Mucosa of stomach (tissue), 1 donor: ENCODE measurements around the gene CAMTA1.
A peak's percentile ranks its signal among the peaks of the same experiment; 100 is the strongest.
"Not testable (repeated sequence)": the region's sequence is repeated elsewhere in the genome, so short reads cannot be mapped to it uniquely, and the experiment has no call there.

Source experiments
- H3K27me3 ChIP-seq: one replicate; pipeline ENCODE4 v1.7.0; 2013; ENCODE audit warnings: mild to moderate bottlenecking, low read length; ENCODE audit not compliant: control insufficient read depth, insufficient read depth
- H3K36me3 ChIP-seq: one replicate; pipeline ENCODE4 v1.7.0; 2013; ENCODE audit warnings: low read length; ENCODE audit not compliant: control insufficient read depth, insufficient read depth
- H3K4me1 ChIP-seq: one replicate; pipeline ENCODE4 v1.7.0; 2013; ENCODE audit warnings: mild to moderate bottlenecking, low read length; ENCODE audit not compliant: control insufficient read depth, insufficient read depth
- H3K4me3 ChIP-seq: one replicate; pipeline ENCODE4 v1.7.0; 2013; ENCODE audit warnings: low read length
- H3K9ac ChIP-seq: one replicate; pipeline ENCODE4 v1.7.0; 2013; ENCODE audit warnings: mild to moderate bottlenecking, low read length, moderate library complexity
- H3K9me3 ChIP-seq: one replicate; pipeline ENCODE4 v1.7.0; 2013; ENCODE audit warnings: mild to moderate bottlenecking, low read length, moderate library complexity; ENCODE audit not compliant: control insufficient read depth
- donor health status: Pancreatic carcinoma.

Gene CAMTA1

DNA sequence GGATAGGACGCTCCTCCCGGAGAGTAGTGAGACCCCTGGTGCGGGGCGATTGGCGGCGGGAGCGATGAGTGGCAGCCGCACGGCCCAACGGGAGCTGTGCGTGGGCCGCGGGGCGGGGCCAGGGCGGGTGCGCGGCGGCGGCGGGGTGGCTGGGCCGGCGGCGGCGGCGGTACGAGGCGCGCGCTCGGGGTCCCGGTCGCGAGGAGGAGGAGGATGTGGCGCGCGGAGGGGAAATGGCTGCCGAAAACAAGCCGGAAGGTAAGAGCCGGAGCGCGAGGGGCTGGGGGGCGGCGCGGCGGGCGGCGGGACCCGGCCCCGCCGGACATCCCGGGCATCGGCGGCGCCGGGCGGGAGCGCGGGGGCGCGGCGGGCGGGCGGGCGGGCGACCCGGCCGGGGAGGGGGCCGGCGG is at the start of gene CAMTA1:
TSS of gene CAMTA1 (plus strand) at position 137 of the 410 bp plus-strand sequence. CDS start at position 214, 77 bp downstream.
- no peaks in the 10 kb centered on the region for H3K36me3 ChIP-seq
- peak within 1 kb of the TSS; percentile 46 for H3K4me3 ChIP-seq
- H3K9ac ChIP-seq, result peak within 1 kb of the TSS; percentile 84
- H3K4me1 ChIP-seq, result peaks cover 8% of the 10 kb centered on the region
- no peaks in the 10 kb centered on the region for H3K9me3 ChIP-seq
- no peaks in the 10 kb centered on the region for H3K27me3 ChIP-seq

DNA sequence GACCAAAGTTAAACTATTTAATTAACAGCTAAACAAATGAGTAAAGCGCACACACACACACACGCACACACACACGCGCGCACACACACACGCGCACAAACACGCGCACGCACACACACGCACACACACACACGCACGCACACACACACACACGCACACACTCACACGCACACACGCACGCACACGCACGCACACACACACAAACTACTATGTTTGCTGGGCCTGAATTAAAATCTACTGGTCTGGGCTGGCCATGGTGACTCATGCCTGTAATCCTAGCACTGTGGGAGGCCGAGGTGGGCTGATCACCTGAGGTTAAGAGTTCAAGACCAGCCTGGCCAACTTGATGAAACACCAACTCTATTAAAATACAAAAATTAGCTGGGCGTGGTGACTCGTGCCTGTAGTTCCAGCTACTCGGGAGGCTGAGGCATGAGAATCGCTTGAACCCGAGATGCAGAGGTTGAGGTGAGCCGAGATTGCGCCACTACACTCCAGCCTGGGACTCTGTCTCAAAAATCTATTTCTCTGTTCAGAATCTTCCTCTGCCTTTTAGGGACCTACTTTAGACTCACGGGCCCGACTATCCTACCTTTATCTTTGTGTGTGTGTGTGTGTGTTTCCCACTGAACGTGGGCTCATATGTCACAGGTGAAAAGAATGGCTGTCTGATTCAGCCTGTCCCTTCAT is 46.1 kb upstream of the CAMTA1 start:
- no peaks in the 10 kb centered on the region for H3K9me3 ChIP-seq
- no peaks in the 10 kb centered on the region for H3K36me3 ChIP-seq
- H3K4me1 ChIP-seq, result peaks cover 11% of the 10 kb centered on the region
- H3K27me3 ChIP-seq, result no peaks in the 10 kb centered on the region
- no peak overlapping the region for H3K9ac ChIP-seq
- no peak overlapping the region for H3K4me3 ChIP-seq

DNA sequence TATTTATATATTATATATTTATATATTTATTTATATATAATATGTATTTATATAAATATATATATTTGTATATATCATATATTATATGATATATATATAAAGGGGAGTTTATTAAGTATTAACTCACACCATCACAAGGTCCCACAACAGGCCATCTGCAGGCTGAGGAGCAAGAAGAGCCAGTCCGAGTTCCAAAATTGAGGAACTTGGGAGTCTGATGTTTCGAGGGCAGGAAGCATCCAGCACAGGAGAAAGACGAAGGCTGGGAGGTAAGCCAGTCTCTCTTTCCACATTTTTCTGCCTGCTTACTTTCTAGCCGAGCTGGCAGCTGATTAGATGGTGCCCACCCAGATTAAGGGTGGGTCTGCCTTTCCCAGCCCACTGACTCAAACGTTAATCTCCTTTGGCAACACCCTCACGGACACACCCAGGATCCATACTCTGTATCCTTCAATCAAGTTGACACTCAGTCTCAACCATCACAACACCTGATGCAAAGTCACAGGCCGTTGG is 42.5 kb upstream of the CAMTA1 start:
- H3K27me3 ChIP-seq, H3K4me3 ChIP-seq, H3K9me3 ChIP-seq, H3K36me3 ChIP-seq, H3K9ac ChIP-seq: not testable (repeated sequence)
- peaks cover 11% of the 10 kb centered on the region for H3K4me1 ChIP-seq

DNA sequence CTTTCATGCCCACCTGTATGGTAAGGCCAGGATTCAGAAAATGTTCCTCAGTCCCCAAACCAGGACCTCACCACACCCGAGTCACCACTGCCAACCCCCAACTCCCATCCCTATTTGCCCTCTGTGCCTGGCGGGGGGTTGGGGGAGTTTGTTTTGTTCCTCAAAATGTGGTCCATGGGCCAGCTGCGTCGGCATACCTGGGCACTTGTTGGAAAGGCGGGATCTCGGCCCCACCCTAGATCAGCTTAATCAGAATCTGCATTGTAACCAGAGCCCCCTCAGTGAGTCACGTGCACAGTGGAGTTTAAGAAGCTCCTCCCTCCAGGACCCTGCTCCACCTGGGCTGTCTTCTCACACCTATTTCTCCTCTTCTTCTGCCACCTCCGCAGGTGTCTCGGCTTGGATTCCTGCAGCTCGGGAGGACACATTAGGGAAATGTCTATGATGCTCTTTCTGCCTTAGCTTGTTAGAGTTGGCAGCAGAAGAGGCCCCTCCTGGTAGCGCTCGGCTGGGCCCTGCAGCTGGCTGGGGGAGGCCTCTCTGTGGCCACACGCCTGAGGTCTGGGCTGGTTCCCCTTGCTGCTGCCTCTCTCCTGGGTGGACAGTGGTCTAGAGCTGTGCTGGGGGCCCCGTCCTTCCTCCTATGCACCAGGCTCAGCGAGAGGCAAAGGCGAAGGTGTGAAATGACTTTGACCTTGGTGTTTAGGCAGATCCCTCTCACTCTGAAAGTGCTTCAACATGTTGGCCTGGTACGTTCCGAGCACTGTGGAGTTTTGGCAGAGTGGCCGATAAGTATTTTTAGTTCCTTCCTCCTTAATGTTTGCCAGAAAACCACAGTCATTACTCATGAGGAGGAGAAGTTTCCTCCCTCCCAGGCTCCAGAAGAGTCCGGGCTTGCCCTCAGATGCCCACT is 41.8 kb upstream of the CAMTA1 start:
- no peak overlapping the region for H3K9ac ChIP-seq
- no peaks in the 10 kb centered on the region for H3K36me3 ChIP-seq
- H3K4me1 ChIP-seq, result peaks cover 11% of the 10 kb centered on the region
- H3K9me3 ChIP-seq, result no peaks in the 10 kb centered on the region
- no peaks in the 10 kb centered on the region for H3K27me3 ChIP-seq
- H3K4me3 ChIP-seq, result no peak overlapping the region

- Histone ChIP-seq H3K9me3 (no peaks in the 10 kb centered on the region), H3K9ac (no peak overlapping the region), H3K4me1 (peaks cover 11% of the 10 kb centered on the region), H3K36me3 (no peaks in the 10 kb centered on the region), H3K4me3 (no peak overlapping the region), H3K27me3 (no peaks in the 10 kb centered on the region)
These were observed 40.2 kb upstream of the CAMTA1 start for GRCh38 chr1:6745073-6745472.

GRCh38 chr1:6747674-6748073 is 37.6 kb upstream of the CAMTA1 start:
- Histone ChIP-seq H3K27me3 (no peaks in the 10 kb centered on the region), H3K36me3 (no peaks in the 10 kb centered on the region), H3K9me3 (no peaks in the 10 kb centered on the region), H3K4me1 (peaks cover 11% of the 10 kb centered on the region), H3K4me3 (no peak overlapping the region), H3K9ac (no peak overlapping the region)

DNA sequence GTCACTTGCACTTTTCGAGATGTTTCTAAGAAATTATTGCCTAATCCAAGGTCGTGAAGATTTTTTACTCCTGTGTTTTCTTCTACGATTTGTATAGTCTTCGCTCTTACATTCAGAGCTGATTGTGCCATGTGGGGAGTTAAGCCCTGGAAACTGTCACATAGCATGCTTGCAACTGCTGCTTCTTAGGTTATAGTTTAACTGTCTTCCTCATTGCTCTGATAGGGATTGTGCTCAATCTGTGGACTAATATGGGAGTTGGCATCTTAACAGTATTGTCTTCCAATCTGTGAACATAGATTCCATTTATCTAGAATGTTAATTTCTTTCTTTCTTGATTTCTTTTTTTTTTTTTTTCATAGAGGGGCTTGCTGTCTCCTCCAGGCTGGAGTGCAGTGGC is 34.8 kb upstream of the CAMTA1 start:
- H3K27me3 ChIP-seq, result no peaks in the 10 kb centered on the region
- no peak overlapping the region for H3K9ac ChIP-seq
- no peaks in the 10 kb centered on the region for H3K9me3 ChIP-seq
- H3K4me3 ChIP-seq, result no peak overlapping the region
- H3K4me1 ChIP-seq, result no peaks in the 10 kb centered on the region
- H3K36me3 ChIP-seq, result no peaks in the 10 kb centered on the region

GRCh38 chr1:6753320-6754140 is 31.7 kb upstream of the CAMTA1 start:
- Histone ChIP-seq H3K9me3 (no peaks in the 10 kb centered on the region), H3K4me3 (no peak overlapping the region), H3K27me3 (no peaks in the 10 kb centered on the region), H3K4me1 (no peaks in the 10 kb centered on the region), H3K36me3 (no peaks in the 10 kb centered on the region), H3K9ac (no peak overlapping the region)

GRCh38 chr1:6756457-6756856 is 28.8 kb upstream of the CAMTA1 start:
- no peak overlapping the region for H3K9ac ChIP-seq
- H3K4me3 ChIP-seq, result no peak overlapping the region
- no peaks in the 10 kb centered on the region for H3K9me3 ChIP-seq
- no peaks in the 10 kb centered on the region for H3K36me3 ChIP-seq
- H3K27me3 ChIP-seq, result no peaks in the 10 kb centered on the region
- no peaks in the 10 kb centered on the region for H3K4me1 ChIP-seq

DNA sequence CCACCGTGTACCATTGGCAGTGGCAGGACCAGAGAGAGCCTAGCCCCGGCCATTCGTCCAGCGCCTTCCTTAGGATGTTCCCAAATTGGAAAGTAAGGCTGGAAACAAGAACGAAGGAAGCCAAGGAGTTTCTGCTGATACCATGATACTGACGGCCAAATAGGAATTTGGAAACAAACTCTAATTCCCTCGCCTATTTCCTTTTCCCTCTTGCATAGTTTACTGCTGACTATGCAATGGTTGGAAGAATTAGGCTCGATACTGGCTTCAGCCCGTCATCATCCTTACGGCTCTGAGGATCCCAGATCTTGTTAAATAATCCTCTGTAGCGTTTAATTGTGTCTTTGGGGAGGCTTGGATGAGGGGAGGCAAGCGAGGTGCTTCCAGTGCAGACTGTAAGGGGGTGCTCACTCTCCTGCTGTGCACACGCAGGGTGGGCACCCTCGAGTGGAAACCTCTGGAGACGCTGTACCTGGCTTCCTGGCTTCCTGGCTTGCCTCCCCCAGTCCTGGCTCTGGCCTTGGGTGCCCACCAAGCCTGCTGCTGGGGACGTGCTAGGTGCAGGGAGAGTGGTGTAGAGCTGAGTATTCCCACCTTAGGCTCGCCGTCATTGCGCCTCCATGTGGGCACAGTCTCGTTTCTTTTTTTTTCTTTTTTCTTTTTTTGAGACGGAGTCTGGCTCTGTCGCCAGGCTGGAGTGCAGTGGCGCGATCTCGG is 27.4 kb upstream of the CAMTA1 start:
- Histone ChIP-seq H3K4me1 (no peaks in the 10 kb centered on the region), H3K27me3 (no peaks in the 10 kb centered on the region), H3K9me3 (no peaks in the 10 kb centered on the region), H3K9ac (no peak overlapping the region), H3K4me3 (no peak overlapping the region), H3K36me3 (no peaks in the 10 kb centered on the region)

GRCh38 chr1:6761196-6761737 is 24.0 kb upstream of the CAMTA1 start:
- Histone ChIP-seq H3K27me3 (no peaks in the 10 kb centered on the region), H3K9me3 (no peaks in the 10 kb centered on the region), H3K4me3 (no peak overlapping the region), H3K36me3 (no peaks in the 10 kb centered on the region), H3K4me1 (no peaks in the 10 kb centered on the region), H3K9ac (no peak overlapping the region)
